SH-SY5Y (cell line): Measurements from ENCODE around the gene XDH.

Experiments
- GATA2 ChIP-seq: IDR thresholded peaks from 2 replicates; pipeline ENCODE4 v1.6.1; 2011; ENCODE audit warnings: mild to moderate bottlenecking, low read depth, low read length
- GATA3 ChIP-seq: IDR thresholded peaks from 2 replicates; pipeline ENCODE4 v1.6.1; 2011; ENCODE audit warnings: low read depth, mild to moderate bottlenecking, low read length, moderate library complexity

DNA sequence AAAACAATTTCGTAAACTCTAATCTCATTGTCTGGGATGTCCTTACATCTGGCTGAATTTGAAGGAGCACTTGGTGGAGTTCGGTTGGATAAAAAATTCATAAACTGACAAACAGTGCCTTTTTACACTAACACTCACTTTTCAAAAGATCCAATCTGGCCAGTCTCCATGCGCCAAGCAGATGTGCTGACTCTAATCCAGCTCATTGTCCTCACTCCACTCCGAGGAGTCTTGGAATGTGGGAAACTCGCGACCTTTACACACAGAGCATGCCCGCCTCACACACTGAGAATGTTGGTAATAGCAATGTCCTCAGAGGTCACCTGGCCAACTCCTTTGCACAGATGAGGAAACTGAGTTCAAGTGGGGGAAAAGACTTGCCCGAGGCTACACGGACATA is 66.8 kb downstream of the XDH start:
- TF ChIP-seq GATA3 (no peak), GATA2 (no peak)
